CD1c-positive myeloid dendritic cell (primary cell): ENCODE measurements around the gene RNF224.
A peak's percentile ranks its signal among the peaks of the same experiment; 100 is the strongest.

Source experiments
- DNase-seq: peaks from one replicate; pipeline ENCODE4 v3.0.0-alpha.2; 2016; ENCODE audit errors: extremely low spot score

The RNF224 gene

DNA sequence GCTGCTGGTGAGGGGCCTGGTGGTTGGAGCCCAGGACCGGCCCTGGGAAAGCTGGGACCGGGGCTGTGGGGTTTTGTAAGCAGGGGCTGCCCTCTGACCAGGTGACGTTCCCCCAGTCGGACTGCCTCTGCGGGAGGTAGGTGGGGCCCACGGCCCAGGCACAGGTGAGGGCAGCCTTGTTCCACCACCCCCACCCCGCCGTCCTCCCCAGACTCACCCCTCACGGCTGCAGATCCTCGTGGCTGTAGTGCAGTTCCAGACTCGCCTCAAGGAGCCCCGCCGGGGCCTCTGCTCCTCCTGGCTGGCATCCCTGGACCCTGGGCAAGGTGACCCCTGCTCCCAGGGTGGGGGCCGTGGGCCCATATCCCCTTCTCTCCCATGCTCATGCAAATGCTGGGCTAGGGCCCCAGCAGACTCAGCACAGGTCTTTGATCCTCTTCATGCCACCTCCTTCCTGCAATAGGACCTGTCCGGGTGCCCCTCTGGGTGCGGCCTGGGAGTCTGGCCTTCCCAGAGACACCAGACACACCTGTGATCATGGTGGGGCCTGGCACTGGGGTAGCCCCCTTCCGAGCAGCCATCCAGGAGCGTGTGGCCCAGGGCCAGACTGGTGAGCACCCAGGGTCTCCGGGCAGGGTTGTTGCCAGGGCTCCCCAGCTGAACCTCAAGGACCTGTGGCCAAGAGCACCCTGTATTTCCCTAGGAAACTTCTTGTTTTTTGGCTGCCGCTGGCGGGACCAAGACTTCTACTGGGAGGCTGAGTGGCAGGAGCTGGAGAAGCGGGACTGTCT lies 11.9 kb upstream of the RNF224 start:
- no peak for DNase-seq

DNA sequence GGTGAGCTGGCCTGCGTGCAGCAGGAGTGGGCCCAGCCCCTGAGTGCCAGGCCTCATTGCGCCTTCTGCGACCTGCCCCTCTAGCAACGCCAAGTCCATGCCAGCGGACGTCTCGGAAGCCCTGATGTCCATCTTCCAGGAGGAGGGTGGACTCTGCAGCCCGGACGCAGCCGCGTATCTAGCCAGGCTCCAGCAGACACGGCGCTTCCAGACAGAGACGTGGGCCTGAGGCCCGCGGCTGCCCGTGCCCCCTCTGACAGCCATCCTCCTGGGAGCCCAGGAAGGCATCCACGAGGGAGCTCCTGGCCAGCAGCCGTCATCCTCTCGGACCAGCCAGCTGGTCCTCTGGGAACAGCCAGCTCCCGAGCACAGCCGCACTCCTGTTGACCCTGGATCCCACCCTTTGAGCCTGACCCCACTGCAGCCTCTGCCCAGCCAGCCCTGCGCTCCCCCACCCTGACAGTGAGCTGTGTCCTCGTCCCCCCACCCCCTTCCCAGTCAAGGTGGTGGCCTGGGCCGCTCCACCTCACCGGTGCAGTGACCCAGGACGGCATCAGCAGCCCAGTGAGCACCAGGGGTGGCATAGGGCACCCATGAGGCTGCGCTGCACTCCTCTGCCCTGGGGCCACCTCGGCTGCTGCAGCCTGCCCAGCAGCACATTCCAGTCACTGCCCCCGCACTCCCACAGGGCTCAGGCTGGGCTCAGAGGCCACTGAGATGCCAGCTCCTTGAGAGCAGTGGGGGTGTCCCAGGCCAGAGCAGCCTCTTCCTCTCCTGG lies 10.9 kb upstream of the RNF224 start:
- DNase-seq = no peak

DNA sequence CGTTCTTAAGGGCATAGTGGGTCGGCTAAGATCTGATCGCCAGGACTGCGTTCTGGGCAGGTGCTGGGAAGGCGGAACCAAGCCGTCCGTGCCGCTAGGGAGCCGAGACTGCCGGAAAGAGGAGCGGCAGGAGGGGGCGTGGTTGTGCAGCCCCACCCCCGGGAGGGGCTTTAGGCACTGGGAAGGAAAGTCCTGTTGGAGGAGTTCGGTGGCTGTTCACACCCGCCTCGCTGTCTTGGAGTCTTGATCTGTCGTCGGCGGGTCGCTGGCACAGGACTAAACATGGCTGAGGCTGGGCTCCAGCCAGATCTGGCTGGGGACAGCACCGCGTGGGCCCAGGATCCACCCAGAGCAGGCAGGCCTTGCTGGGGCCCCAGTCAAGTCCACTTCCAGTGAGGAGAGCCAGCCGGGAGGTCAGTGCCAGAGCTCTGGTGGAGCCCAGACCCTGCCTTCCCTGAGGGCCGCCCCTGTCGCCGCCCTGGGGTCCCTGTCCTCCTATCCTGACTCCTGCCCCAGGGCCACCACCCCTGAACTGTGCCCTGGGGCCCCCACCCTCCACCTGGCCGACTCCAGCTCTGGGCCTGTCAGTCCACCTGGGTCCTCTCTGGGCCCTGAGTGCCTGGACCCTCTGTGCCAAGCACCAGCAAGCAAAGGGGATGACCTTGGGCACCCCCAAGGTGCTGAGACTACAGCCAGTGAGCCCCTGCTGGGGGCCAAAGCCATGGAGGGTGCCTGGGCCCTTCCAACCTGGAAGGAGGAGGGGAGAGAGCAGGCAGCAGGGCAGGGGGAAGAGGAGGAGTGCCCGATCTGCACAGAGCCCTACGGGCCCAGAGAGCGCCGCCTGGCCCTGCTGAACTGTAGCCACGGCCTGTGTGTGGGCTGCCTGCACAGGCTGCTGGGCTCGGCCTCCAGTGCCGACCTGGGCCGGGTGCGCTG lies 9.8 kb upstream of the RNF224 start:
- DNase-seq = peak; percentile 27

DNA sequence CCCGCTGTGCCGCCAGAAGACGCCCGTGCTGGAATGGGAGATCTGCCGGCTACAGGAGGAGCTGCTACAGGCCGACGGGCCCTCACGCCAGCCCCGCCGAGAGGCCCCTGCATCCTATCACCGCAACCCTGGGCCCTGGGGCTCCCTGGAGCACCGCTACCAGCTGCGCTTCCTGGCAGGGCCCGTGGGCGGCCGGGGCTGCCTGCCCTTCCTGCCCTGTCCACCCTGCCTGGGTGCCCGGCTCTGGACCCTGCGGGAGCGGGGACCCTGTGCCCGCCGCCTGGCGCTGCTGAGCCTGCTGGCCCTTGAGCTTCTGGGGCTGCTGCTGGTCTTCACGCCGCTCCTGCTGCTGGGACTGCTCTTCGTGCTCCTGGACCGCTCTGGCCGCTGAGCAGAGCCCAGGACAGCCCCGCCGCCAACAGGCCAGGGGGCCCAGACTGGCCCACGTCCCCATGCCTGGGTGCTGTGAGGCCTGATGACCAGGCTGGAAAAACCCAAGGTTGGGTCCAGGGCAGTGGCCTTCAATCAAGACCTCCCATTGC lies 9.0 kb upstream of the RNF224 start:
- DNase-seq = no peak

DNA sequence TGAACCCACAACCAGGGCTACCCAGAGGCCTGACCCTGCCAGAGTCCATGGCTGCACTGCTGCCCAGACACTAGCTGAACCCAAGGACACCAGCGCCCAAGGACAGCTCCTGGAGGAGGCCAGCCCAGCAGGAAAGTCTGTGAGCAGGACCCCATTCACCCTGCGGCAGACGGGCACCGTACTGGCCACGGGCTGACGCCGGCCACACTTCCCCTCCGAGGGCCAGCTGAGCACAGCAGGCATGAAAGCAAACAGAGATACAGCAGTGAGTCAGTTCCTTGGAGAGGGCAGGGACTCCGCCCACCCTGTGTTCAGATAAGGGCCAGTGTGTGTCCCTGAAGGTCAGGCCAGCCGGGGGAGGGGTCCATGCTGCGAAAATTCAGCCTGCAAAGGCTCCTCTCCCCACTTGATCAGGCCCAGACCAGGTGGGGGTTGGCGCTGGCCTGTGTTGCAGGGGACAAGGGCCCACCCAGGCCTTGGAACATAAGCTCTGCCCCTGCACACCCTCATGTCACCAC lies 8.5 kb upstream of the RNF224 start:
- peak; percentile 51 for DNase-seq

DNA sequence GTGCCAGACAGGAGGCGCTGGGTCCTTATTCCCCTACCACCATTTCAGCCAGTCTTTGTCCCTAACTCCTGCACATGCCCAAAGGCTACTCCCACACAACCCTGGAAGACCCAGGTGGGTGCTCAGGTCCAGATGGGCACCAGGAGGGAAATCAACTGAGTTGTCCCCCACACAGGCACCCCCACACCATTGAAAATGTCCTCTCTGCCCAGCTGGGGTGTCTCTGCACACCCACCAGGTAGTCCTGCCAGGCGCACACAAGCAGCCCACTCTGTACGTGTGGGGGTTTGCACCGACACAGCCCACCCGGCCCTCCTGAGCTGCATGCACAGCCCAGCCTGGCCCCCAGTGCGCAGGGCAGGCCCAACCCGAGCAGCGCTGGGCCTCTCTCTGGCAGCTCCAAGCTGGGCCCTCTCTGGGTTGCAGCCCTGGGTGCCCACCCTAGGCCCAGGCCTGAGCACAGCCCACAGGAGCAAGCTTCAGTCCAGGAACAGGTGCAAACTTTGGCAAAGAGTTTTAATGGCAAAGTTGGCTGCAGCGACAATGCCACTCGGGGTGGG lies 7.5 kb upstream of the RNF224 start:
- no peak for DNase-seq

DNA sequence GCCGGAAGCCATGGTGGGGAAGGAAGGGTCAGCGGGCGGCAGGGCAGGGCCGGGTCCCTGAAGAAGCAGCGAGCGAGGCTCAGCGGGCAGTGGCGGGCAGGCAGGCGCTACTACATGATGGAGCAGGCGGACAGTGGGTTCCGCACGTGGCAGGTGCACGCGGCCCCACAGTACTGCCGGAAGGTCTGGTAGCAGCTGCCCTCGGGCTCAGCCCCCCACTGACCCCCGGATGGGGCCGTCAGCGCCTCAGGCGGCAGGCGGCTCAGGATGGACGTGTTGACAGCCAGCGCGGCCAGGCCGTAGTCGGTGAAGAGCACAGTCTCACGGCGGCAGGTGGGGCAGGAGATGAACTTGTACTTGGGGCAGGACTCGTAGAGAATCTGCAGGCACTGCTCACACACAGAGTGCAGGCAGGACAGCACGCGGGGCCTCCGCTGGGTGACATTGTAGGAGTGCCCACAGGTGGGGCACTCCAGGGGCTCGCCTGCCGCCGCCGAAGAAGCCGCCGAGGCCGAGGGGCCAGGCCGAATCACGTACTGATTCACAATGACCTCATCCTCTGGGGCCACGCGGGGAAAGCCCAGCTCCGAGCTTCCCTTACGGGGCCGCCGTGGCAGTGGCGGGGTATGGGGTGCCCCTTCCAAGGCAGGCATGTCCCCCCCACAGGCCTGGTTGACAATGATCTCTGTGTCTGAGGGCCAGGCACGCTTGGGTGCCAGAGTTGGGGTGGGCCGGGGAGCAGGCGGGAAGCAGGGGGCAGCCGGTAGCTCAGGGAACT lies 6.8 kb upstream of the RNF224 start:
- DNase-seq = no peak

DNA sequence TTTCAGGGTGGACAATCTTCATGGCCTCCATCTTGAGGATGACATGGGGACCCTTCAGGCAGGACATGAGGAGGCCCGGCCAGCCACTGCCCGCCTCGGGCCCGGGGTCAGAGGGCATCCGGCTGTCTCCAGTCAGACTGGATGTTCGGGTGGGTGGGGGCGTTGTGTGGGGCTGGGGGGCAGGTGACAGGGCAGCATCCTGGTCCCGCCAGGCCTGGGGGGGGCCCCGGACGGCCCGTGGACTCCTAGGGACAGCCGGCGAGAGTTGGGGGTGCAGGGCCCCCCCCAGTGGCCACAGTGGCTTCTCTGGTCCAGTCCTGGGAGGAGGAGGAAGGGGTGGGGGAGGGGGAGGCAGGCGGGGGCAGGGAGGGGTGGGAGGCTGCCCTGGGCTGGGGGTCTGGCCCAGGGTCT lies 6.2 kb upstream of the RNF224 start:
- DNase-seq = no peak

DNA sequence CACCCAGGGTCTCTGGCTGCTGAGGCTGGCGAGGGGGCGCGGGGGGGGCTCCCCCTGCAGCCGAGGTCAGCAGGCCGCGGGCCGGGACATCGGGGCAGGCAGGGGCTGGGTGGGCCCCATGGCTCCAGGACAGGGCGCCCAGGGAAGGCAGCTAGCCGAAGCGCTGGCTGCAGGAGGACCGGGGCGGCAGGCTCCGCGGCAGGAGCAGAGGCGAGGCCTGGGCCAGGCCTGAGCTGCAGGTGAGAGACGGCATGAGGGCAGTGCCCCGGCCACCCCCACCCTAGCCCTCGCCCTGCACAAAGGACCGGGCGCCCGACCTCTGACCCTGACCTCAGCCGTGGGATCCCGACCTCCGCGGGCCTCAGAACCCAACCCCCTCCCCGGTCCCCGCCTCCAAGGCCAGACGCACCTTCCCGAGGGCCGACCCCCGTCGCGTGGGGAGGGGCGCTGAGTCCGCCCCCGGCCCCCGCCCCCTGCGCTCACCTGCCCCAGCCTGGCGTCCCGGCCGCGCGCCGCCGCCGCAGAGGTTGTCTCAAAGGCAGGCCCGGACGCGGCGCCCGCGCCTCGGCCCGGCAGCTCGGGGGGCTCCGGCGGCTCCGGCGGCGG lies 5.7 kb upstream of the RNF224 start:
- no peak for DNase-seq

DNA sequence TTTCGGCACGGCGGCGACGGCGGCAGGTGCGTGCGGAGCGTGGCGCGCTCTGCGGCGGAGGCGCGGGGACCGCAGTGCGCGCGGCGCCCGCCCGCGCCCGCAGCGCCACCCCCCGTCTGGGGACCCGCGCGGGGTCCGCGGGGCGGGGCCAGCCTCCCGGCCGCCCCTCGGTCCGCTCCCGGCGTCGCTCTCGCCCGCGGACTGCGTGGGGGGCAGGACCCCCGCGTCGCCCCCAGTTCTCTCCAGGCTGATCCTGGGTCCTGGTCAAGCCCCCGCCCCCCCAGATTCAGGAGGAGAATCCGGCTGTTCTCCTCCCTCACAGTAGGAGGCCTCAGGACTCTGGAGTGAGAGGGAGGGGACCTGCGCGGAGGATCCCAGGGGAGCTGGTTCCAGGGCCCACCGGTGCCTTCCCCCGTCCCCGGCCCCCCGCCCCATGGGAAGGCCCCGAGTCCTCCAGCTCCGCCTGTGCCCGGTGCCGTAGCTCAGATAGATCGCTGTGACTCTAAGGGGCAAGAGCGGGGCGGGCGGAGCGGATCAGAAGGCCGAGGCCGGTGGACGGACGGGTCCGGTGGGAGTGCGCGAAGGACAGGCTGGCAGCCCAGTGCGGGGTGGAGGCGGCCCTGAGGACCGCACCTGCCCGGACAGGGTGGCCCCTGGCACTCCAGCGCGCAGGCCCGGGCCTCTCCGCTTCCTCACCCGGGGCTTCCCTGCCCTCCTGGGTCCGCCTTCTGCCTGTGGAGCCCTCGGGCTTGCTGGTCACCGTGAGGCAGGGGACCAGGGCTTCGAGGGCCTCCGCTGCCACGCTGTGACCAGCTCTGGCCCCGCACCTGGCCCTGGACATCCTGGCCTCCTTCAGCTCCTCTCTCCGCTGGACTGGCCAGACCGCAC lies 4.9 kb upstream of the RNF224 start, which contains the start of gene RNF208:
TSS of gene RNF208 (minus strand) at position 51 of the 888 bp plus-strand sequence. CDS start 1,028 bp downstream, outside the sequence.
- DNase-seq = no peak

DNA sequence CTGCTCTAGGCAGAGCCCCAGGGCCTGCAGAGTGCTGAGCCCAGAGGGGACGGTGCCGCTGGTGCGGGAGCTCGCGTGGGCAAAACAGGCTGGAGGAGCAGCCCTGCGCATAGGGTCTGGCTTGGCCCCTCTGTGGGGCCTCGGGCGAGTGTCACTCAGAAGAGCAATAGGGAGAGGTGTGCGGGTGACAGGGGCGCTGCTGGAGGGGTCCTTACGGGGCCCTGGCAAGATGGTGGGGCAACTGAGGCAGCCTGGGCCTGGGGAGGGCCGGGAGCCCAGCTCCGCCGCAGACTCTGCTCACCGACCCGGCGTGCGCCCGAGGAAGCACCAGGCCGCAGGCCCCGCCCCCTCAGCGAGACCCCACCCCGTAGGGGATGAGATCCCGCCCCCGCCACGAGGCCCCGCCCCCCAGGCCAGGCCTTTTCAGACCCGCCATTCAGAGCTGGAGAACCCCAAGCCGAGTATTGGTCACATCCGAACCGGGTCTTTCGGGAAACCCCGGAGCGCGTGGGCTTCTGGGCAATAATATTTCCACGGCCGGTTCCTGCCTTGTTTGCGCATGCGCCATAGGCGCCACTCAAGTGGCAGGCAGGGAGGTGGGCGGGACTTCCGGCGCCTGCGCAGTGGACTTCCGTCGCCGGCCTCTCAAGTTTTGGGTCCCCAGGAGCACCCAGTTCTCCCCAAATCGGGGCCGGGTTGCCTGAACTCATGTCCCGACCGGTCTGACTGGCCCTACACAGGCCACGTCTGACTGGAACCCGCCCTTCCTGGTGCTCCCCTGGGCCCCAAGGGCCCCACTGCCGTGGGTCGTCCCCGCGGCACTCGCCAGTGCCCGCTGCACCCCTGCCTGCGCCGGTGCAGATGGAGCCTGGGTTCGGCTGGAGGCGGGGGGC lies 4.0 kb upstream of the RNF224 start:
- DNase-seq = peak; percentile 100

DNA sequence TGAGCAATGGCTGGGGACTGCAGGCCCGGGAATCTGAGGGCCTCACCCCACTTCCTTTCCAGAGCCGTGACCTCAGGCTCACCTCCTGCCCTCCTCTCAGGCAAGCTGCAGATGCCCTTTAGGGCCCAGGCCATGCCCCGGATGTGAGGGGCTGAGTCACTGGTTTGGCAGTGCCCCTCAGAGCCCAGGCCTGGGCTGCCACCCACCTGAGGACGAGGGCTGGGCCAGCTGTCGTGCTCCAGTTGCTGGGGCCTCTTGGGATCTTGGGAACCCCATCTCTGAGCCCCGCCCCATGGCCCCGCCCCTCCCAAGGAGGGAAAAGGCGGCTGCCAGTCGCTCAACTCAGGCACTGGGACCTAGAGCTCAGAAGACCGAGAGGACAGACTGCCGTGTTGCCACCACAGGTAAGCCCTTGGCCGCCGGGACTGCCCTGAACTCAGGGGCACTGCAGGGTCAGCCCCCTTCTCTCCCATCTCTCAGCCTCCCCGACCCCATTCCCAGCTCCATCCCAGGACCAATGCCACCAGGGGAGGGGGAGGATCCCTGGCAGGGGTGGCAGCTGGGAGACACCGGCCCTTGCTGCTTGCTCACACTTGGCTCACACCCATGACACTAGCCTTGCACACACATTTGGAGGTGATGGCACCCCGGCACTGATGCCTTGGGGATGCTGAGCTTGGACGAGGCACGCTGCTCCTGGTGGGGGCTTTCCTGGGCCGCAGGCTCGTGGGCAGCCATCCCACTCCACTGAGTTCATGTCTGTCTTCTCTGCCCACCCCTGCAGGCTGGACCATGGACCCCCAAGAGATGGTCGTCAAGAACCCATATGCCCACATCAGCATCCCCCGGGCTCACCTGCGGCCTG lies 2.2 kb upstream of the RNF224 start, which contains the start of gene CYSRT1:
TSS of gene CYSRT1 (plus strand) at position 345 of the 865 bp plus-strand sequence. CDS start at position 793, 448 bp downstream.
- DNase-seq = peak; percentile 42

DNA sequence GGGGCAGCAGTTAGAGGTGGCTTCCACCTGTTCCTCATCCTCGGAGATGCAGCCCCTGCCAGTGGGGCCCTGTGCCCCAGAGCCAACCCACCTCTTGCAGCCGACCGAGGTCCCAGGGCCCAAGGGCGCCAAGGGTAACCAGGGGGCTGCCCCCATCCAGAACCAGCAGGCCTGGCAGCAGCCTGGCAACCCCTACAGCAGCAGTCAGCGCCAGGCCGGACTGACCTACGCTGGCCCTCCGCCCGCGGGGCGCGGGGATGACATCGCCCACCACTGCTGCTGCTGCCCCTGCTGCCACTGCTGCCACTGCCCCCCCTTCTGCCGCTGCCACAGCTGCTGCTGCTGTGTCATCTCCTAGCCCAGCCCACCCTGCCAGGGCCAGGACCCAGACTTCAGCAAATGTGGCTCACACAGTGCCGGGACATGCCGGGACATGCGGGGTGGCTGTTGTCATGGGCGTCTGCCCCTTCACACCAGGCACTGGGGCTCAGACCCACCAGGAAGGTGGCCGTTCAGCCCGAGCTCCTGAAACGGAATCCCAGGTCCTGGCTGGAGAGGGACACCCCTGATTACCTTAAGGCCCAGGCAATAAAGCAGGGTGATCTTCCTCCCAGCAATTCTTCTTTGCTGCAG lies 1.5 kb upstream of the RNF224 start:
- no peak for DNase-seq

DNA sequence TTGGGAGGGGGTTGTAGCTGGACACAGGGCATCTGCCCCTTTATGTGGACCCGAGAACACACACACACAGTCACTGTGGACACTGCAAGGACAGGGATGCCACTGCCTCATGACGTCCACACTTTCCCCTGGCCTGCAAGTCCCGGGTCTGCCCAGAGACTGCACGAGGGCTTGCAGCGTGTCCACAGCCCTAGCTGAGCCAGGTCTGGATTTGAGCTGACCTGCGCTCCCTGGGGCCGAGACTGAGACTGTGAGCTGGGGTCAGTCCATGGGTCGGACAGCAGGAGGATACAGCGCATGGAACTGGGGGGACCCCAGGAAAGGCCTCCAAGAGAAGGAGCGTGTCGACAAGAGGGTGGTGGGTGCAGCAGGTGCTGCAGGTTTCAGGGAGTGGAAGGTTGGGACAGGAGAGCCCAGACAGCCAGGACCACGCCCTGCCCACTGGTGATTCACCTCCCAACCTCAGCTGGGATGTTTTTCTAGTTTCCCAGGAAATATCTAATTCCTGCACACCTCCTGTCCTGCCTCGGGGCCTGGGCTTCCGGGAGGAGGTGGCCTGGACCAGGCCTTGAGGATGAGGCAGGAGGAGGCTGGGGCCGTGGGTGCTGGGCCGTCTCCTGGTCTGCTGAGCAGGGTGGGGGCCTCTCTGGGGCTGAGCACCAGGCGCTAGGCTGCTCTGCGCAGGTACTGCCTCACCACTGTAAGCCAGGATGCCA lies 806 bp upstream of the RNF224 start:
- no peak for DNase-seq

DNA sequence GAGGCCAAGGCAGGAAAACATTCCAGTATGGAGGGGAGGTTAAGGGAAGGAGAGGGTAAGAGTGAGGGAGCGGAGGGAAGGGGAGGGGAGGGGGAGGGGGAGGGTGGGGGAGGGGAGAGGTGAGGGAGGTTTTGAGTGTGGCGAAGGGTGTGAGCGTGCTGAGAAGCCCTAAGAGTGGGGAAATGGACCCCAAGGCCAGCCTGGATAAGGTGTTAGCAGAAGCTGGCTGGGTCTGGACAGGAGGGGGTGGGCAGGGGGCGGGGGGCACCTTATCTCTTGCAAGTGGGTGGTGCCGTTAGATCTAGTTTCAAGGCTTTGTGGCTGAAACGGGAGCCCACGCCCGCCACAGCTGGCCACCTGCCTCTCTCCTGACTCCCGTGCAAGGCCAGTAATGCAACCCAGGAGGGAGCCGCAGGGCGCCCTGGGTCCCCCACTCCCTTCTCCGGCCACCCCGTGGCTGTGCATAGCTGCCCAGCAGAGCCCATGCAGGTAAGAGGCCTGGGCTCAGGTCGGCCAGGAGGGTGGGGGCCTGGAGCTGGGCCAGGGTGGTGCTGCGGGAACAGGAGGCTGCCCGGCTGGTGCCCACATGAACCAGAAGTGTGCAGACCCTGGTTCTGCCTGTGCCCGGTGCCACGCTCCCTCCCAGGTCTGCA lies 677 bp downstream of the RNF224 start:
- DNase-seq = no peak
